Activated CD4-positive, alpha-beta T cell treated with anti-CD3 and anti-CD28 coated beads, Interleukin-2, amount 50 U/mL, for 16 hours (primary cell): ENCODE data around the gene ARHGAP25.

ENCODE experiments used
- DNase-seq: peaks from one replicate; pipeline ENCODE4 v3.0.0-alpha.2; 2020

The ARHGAP25 gene

DNA sequence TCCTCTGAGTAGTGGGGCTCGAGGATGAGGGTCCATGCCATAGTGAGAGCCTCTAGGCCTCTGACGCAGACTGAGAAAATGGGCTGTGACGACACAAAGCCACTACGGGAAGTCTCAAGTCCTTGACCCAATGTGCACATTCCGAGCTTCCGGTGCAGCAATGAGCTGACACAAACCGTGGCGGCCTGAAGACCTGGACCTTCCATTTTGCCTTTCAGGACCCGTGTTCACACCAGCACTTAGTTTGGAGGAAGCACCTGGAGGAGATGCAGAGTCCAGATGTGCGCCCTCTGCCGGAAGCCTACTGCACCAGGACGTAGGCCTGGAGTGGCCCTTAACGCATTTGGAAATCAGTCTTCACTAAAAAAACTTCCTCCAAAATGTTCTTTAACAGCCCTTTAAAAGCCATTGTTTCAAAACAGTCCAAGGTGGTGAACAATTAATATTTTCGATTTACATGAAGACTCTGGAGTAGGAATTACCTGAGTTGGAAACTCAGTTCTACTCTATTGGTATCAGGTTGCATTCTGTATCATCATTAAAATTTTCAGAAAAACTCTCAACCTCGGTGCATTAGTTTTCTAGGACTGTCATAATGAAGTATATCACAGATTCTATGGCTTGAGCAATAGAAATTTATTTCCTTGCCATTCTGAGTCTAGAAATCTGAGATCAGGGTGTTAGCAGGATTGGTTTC, 102.7 kb downstream of the ARHGAP25 start:
- peak; percentile 50 for DNase-seq

GRCh38 chr2:68837861-68838341, 103.3 kb downstream of the ARHGAP25 start:
- DNase-seq = peak; percentile 84

DNA sequence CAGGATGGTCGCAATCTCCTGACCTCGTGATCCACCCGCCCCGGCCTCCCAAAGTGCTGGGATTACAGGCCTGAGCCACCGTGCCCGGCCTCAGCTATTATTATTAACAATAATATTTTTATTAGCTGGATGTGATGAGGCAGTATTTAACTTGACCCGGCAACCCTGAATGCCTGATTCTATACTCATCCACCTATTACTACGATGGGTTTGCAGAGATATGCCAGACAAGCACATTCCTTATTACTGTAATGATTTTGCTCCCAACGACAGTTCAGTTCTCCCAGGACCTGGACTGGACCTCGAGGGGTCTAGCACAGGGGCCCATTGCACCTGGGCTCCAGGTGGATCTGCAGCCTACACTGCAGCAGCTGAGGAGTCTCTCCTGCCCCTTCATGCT, 104.0 kb downstream of the ARHGAP25 start:
- no peak for DNase-seq

GRCh38 chr2:68839260-68839833, 104.7 kb downstream of the ARHGAP25 start:
- peak; percentile 29 for DNase-seq

DNA sequence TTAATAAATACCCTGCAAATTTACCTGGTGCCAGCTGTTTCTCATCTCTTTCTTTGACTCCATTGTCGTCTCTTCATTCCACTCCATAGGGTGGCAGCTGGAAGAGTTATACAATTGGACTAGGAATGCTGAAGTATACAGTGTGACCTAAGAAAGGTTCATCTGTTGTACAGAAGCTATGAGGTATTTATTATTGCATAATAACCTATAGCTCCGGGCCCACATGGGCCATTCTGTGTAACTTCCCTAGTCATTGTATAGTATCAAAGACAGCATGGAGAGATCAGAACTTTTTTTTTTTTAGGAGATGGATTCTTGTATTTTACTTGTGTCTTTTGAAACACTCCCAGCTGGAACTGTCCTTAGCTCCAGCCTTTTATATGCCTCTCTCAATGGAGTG, 110.4 kb downstream of the ARHGAP25 start:
- DNase-seq = no peak

- DNase-seq = no peak
Observed at GRCh38 chr2:68846091-68846490, 111.5 kb downstream of the ARHGAP25 start.

DNA sequence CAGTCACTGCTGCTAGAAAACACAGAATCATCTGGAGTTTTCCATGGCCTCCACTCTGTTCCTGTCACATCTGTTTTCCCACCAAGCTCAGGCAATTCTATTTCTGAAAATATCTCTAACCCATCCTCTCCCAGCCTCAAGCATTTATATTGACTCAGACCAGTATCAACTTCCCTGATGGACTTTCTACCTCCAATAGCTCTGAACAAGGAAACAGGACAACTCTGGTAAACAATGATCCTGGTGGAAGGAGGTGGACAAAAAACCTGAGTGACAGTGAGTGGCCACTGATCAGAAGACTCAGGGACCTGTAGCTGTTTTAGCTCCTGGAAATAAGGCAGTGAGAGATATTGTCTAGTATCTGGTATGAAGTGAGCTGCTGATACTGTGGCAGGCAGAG, 113.1 kb downstream of the ARHGAP25 start:
- DNase-seq = no peak

GRCh38 chr2:68849579-68850030, 115.0 kb downstream of the ARHGAP25 start:
- DNase-seq = no peak

- no peak for DNase-seq
Observed at GRCh38 chr2:68850524-68850923, 115.9 kb downstream of the ARHGAP25 start.

DNA sequence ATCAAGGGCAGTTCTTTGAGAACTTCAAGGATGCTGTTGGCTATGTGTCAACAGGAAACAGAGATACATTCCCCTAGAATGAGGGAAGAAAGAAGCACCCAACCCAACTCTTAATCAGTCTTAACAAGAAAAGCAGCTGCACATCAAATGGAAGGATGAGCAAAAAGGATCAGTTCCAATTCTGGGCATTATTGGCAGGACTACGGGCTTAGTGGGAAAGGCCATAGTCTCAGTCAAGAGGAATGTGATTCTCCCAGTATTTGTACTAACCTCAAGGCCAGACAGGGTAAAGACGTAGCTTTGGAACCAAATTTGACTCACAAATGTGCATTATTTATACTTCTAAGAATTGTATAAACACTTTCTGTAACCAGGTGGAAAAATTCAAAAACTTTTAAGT, 118.4 kb downstream of the ARHGAP25 start:
- DNase-seq = no peak

- no peak for DNase-seq
Observed at GRCh38 chr2:68853915-68854314, 119.3 kb downstream of the ARHGAP25 start.

GRCh38 chr2:68854476-68854875, 119.9 kb downstream of the ARHGAP25 start:
- no peak for DNase-seq

DNA sequence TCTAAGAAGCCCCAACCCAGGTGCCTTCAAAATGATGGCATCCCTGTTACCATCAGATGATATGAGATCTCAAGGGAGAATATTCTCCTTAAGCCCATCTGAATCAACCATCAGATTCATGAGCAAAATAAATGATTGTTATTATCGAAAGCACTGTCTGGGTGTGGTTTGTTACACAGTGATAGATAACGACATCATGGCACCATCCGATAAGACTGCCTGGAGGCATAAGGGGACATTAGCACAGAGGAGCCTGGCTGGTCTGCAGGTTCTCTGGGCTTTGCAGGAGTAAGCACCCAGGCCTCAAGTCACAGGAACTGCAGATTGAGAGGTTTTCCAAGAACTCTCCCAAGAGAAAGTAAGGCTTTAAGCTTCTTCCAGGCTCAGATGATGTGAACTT, 120.9 kb downstream of the ARHGAP25 start:
- no peak for DNase-seq

DNA sequence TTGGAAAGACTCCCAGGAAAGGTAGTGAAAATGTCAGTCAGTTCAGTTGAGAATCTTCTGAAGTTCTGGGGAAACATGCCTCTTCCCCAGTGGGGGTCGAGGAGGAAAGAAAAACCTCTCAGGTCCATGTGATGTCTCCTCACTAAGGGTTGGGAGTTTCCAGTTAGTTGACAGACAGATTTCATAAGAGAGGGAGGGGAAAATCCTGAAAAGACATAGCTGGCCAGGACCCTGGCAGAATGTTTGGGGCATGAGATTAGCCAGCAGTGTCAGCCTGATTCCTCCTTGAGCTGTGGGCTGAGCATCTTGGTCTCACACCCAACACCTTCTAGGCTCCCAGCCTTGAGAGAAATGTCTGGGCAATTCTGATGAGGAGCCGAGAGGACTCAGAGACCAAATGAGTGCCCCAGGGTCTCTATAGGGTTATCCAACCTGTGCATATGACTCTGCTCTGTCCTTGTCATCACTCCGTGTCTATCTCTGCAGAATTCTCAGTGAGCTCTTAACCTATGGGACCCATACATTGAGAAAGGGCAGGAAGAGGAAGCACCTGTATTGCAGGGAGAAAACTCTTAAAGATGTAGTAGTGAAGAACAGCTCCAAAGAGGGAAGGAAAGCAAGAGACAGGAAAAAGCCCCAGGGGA, 122.7 kb downstream of the ARHGAP25 start:
- DNase-seq = no peak

- peak; percentile 20 for DNase-seq
Observed at GRCh38 chr2:68857855-68858456, 123.3 kb downstream of the ARHGAP25 start.

- DNase-seq = no peak
Observed at GRCh38 chr2:68860111-68860510, 125.5 kb downstream of the ARHGAP25 start.

GRCh38 chr2:68861330-68861729, 126.7 kb downstream of the ARHGAP25 start:
- DNase-seq = no peak

DNA sequence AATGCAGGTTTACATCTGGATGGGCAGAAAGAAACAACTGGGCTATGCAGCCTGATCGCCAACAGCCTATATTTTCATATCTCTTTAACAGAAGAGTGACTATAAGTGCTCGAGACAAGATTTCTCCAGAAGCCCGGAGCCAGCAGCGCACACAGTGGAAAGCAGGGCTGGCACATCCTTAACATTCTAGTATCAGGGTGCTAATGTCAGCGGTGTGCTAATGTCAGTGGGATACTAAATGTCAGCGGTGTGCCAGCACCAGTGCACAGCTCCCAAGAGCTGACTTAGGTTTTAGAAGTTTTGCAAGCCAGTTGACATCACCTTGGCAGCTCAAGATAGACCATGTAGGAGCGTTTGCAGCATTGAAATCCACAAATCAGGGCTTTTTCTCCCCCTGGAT, 128.3 kb downstream of the ARHGAP25 start:
- DNase-seq = no peak

GRCh38 chr2:68863996-68864395, 129.4 kb downstream of the ARHGAP25 start:
- DNase-seq = no peak

DNA sequence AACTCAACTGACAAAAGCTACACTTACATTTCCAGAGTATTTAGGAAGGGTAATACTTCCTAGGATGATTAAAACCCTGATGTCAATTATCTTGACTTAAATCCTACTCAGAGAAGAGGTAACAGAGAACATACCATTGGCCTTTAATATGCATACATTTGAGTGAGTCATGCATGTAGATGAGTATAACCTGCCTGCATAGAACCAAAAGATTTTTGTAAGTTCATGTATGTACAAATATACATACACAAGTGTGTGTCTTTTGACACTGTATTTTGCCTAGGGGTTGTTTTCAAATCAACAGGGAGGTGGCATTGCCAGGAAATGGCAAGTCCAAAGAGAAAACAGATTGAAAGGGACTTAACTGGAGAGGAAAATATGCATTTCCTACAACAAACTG, 130.5 kb downstream of the ARHGAP25 start:
- DNase-seq = no peak

GRCh38 chr2:68870215-68870614, 135.6 kb downstream of the ARHGAP25 start:
- DNase-seq = no peak

- no peak for DNase-seq
Observed at GRCh38 chr2:68871159-68871764, 136.7 kb downstream of the ARHGAP25 start, which contains the start of gene BMP10. TSS of gene BMP10 (minus strand) at chr2:68871397. CDS start at chr2:68871358, 39 bp downstream.
